ENCODE data around the gene MYO9A. TPM values are rescaled to one million over a fixed set of nuclear protein-coding genes. Genes with fewer than 3 reads are reported as not detected.
"Not testable (repeated sequence)": the region's sequence is repeated elsewhere in the genome, so short reads cannot be mapped to it uniquely, and the experiment has no call there.

Gene MYO9A
- total RNA-seq, 1 experiment from 2014 or later = 30.1 TPM

- DNase-seq (ENCODE audit: low spot score) = no peak
- no TSS peak for BruUV-seq (replicated peaks)
- POLR2A ChIA-PET (ENCODE audit: low non-redundant PET) = no interaction called here
- no peak for TF ChIP-seq EZH2 (IDR thresholded peaks at IDR 0.05; ENCODE audit: borderline replicate concordance, low read depth, low read length, poor library complexity, severe bottlenecking)
- TF ChIP-seq CTCF (conservative IDR thresholded peaks at IDR 0.05; ENCODE audit: low read depth, low read length) = no peak
- Histone ChIP-seq H3K4me1 (ENCODE audit: insufficient read depth, low read length, poor library complexity, severe bottlenecking) (no peaks in the 10 kb centered on the region), H3K27ac (ENCODE audit: low read depth, low read length, poor library complexity, severe bottlenecking) (no peak overlapping the region), H3K9me3 (ENCODE audit: low read depth, low read length, poor library complexity, severe bottlenecking) (no peaks in the 10 kb centered on the region), H3K27me3 (replicated peaks; ENCODE audit: insufficient read depth, low read depth, low read length, poor library complexity) (no peaks in the 10 kb centered on the region), H3K4me3 (ENCODE audit: low read depth, low read length, poor library complexity, severe bottlenecking) (no peak overlapping the region), H3K36me3 (ENCODE audit: insufficient read depth, low read length, poor library complexity, severe bottlenecking) (no peaks in the 10 kb centered on the region)
- intact Hi-C loops (cut with micrococcal nuclease; ENCODE audit: unreplicated experiment) = no loop called here
- CTCF ChIA-PET = no interaction called here
Measured at GRCh38 chr15:71880276-71880675, 237.7 kb downstream of the MYO9A start.

- ChIA-PET CTCF (no interaction called here), POLR2A (ENCODE audit: low non-redundant PET) (no interaction called here)
- no peaks in the 10 kb centered on the region for H3K4me1 ChIP-seq (ENCODE audit: insufficient read depth, low read length, poor library complexity, severe bottlenecking)
- TF ChIP-seq EZH2 (IDR thresholded peaks at IDR 0.05; ENCODE audit: borderline replicate concordance, low read depth, low read length, poor library complexity, severe bottlenecking) (no peak), CTCF (conservative IDR thresholded peaks at IDR 0.05; ENCODE audit: low read depth, low read length) (no peak)
- DNase-seq (ENCODE audit: low spot score) = no peak
- H3K9me3 ChIP-seq (ENCODE audit: low read depth, low read length, poor library complexity, severe bottlenecking) = no peaks in the 10 kb centered on the region
- intact Hi-C loops (cut with micrococcal nuclease; ENCODE audit: unreplicated experiment) = no loop called here
- no peak overlapping the region for H3K27ac ChIP-seq (ENCODE audit: low read depth, low read length, poor library complexity, severe bottlenecking)
- no peaks in the 10 kb centered on the region for H3K36me3 ChIP-seq (ENCODE audit: insufficient read depth, low read length, poor library complexity, severe bottlenecking)
- H3K4me3 ChIP-seq (ENCODE audit: low read depth, low read length, poor library complexity, severe bottlenecking) = no peak overlapping the region
- no peaks in the 10 kb centered on the region for H3K27me3 ChIP-seq (replicated peaks; ENCODE audit: insufficient read depth, low read depth, low read length, poor library complexity)
- no TSS peak for BruUV-seq (replicated peaks)
Measured at GRCh38 chr15:71874245-71874644, 243.7 kb downstream of the MYO9A start.

GRCh38 chr15:71858232-71858631, 259.7 kb downstream of the MYO9A start:
- BruUV-seq (replicated peaks); H3K36me3 ChIP-seq (ENCODE audit: insufficient read depth, low read length, poor library complexity, severe bottlenecking); CTCF ChIA-PET; intact Hi-C loops (cut with micrococcal nuclease; ENCODE audit: unreplicated experiment); POLR2A ChIA-PET (ENCODE audit: low non-redundant PET); H3K27ac ChIP-seq (ENCODE audit: low read depth, low read length, poor library complexity, severe bottlenecking); H3K27me3 ChIP-seq (replicated peaks; ENCODE audit: insufficient read depth, low read depth, low read length, poor library complexity); H3K4me3 ChIP-seq (ENCODE audit: low read depth, low read length, poor library complexity, severe bottlenecking); H3K4me1 ChIP-seq (ENCODE audit: insufficient read depth, low read length, poor library complexity, severe bottlenecking); H3K9me3 ChIP-seq (ENCODE audit: low read depth, low read length, poor library complexity, severe bottlenecking); DNase-seq (ENCODE audit: low spot score): not testable (repeated sequence)

- POLR2A ChIA-PET (ENCODE audit: low non-redundant PET) = interaction anchor here (0.6 kb wide), 1 partner anchor 43 kb away, joined by 8 read pairs; no protein-coding TSS in a partner anchor
- no peaks in the 10 kb centered on the region for H3K27me3 ChIP-seq (replicated peaks; ENCODE audit: insufficient read depth, low read depth, low read length, poor library complexity)
- TF ChIP-seq EZH2 (IDR thresholded peaks at IDR 0.05; ENCODE audit: borderline replicate concordance, low read depth, low read length, poor library complexity, severe bottlenecking) (no peak), CTCF (conservative IDR thresholded peaks at IDR 0.05; ENCODE audit: low read depth, low read length) (no peak)
- intact Hi-C loops (cut with micrococcal nuclease; ENCODE audit: unreplicated experiment) = no loop called here
- H3K9me3 ChIP-seq (ENCODE audit: low read depth, low read length, poor library complexity, severe bottlenecking) = no peaks in the 10 kb centered on the region
- CTCF ChIA-PET = no interaction called here
- no TSS peak for BruUV-seq (replicated peaks)
- H3K4me1 ChIP-seq (ENCODE audit: insufficient read depth, low read length, poor library complexity, severe bottlenecking) = no peaks in the 10 kb centered on the region
- no peaks in the 10 kb centered on the region for H3K36me3 ChIP-seq (ENCODE audit: insufficient read depth, low read length, poor library complexity, severe bottlenecking)
- DNase-seq (ENCODE audit: low spot score) = no peak
- no peak overlapping the region for H3K4me3 ChIP-seq (ENCODE audit: low read depth, low read length, poor library complexity, severe bottlenecking)
- H3K27ac ChIP-seq (ENCODE audit: low read depth, low read length, poor library complexity, severe bottlenecking) = no peak overlapping the region
Measured at GRCh38 chr15:71853543-71853942, 264.4 kb downstream of the MYO9A start.
